Measurements from ENCODE around the gene IRS2. TPM values are rescaled to one million over a fixed set of nuclear protein-coding genes. Genes with fewer than 3 reads are reported as not detected.

Gene IRS2
- total and polyA plus RNA-seq, 2 donors (not counting 3 experiments of a cell fraction or from before 2014, with no cell fraction given) = 1.6 to 4.4 TPM

DNA sequence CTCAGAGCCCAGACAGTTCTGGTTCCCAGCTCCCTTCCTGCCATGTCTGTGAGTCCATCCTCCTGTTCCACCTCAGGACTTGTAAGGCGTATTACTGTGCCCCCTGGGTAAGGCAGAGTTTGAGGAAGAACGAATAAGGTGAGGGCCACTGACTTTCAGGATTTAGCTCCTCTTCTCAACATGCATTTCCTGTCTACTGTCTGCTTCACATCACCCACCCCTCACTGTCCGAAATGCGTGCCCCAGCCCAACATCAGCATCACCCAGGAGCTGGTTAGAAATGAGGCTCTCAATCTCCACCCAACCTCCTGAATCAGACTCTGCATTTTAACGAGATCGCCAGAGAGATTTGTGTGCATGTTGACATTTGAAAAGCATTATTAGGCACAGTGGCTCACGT is 44.4 kb downstream of the IRS2 start:
- no peak for FAIRE-seq

More for the DNA sequence above, 44.4 kb downstream of the IRS2 start:
- dilution Hi-C loops (cut with MboI; ENCODE audit: extremely low pct_ligation_motif_present, low sequenced_read_pairs) (no loop called here), intact Hi-C loops (cut with micrococcal nuclease) (loop anchor here (2.0 to 5.0 kb wide), 3 partner anchors 41 to 780 kb away; partner anchors contain the start of gene IRS2)
- Histone ChIP-seq H2AFZ (ENCODE audit: low read depth, low read length) (no peak overlapping the region), H3K9me1 (replicated peaks; ENCODE audit: control insufficient read depth, extremely low read depth, insufficient read depth, low read length) (no peaks in the 10 kb centered on the region), H3K9ac (replicated peaks; ENCODE audit: extremely low read depth, insufficient read depth, low read length) (no peak overlapping the region), H3K27ac (ENCODE audit: insufficient read depth, low read depth, low read length) (no peak overlapping the region), H3K4me3 (replicated peaks in 1 of 3; ENCODE audit: insufficient read depth in 1 of 3, low read depth in 1 of 3, low read length in 3 of 3) (no peak overlapping the region), H3K27me3 (ENCODE audit: control insufficient read depth in 2 of 2, insufficient read depth in 2 of 2, low read length in 2 of 2) (no peaks in the 10 kb centered on the region), H3K9me3 (replicated peaks; ENCODE audit: control insufficient read depth, insufficient read depth, low read length) (no peaks in the 10 kb centered on the region), H3K4me1 (ENCODE audit: control insufficient read depth, extremely low read depth, insufficient read depth, low read length) (no peaks in the 10 kb centered on the region), H3K4me2 (ENCODE audit: insufficient read depth, low read length) (no peak overlapping the region), H3K79me2 (ENCODE audit: control insufficient read depth, insufficient read depth, low read length) (no peaks in the 10 kb centered on the region), H3K36me3 (ENCODE audit: control insufficient read depth in 2 of 2, extremely low read depth in 1 of 2, insufficient read depth in 2 of 2, low read length in 2 of 2) (no peaks in the 10 kb centered on the region), H4K20me1 (replicated peaks; ENCODE audit: control insufficient read depth, extremely low read depth, insufficient read depth, low read length) (no peaks in the 10 kb centered on the region)
- TF ChIP-seq, protein P1, sequence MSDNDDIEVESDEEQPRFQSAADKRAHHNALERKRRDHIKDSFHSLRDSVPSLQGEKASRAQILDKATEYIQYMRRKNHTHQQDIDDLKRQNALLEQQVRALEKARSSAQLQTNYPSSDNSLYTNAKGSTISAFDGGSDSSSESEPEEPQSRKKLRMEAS (IDR thresholded peaks at IDR 0.05; ENCODE audit: insufficient read depth, insufficient read length) = no peak
- TF ChIP-seq POLR2AphosphoS5 (IDR thresholded peaks at IDR 0.05; ENCODE audit: insufficient read depth, low read depth, low read length) (no peak), JUN (IDR thresholded peaks at IDR 0.05; ENCODE audit: borderline replicate concordance, insufficient read depth, insufficient read length, low read depth) (no peak), GATA2 (IDR thresholded peaks at IDR 0.05; ENCODE audit: insufficient read depth, insufficient read length, low read depth, low read length) (no peak), EZH2 (IDR thresholded peaks at IDR 0.05; ENCODE audit: borderline replicate concordance, low read depth, low read length, severe bottlenecking) (no peak), POLR2A (IDR thresholded peaks at IDR 0.05; ENCODE audit: low read depth, low read length) (no peak), MYC (IDR thresholded peaks at IDR 0.05; ENCODE audit: low read depth, low read length) (no peak), FOS (IDR thresholded peaks at IDR 0.05; ENCODE audit: borderline replicate concordance, insufficient read depth, low read length) (no peak)
- TF ChIP-seq, protein P2, sequence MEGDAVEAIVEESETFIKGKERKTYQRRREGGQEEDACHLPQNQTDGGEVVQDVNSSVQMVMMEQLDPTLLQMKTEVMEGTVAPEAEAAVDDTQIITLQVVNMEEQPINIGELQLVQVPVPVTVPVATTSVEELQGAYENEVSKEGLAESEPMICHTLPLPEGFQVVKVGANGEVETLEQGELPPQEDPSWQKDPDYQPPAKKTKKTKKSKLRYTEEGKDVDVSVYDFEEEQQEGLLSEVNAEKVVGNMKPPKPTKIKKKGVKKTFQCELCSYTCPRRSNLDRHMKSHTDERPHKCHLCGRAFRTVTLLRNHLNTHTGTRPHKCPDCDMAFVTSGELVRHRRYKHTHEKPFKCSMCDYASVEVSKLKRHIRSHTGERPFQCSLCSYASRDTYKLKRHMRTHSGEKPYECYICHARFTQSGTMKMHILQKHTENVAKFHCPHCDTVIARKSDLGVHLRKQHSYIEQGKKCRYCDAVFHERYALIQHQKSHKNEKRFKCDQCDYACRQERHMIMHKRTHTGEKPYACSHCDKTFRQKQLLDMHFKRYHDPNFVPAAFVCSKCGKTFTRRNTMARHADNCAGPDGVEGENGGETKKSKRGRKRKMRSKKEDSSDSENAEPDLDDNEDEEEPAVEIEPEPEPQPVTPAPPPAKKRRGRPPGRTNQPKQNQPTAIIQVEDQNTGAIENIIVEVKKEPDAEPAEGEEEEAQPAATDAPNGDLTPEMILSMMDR (IDR thresholded peaks at IDR 0.05; ENCODE audit: extremely low read depth in 1 of 2, insufficient read depth in 1 of 2, low read depth in 1 of 2, low read length in 2 of 2) = no peak
- no peak for DNase-seq (ENCODE audit: low read depth, low spot score)
- CTCF ChIA-PET = no interaction called here
- POLR2A ChIA-PET = no interaction called here
- no TSS peak for BruUV-seq (replicated peaks)
